Measurements from ENCODE around the gene C1orf35. TPM values are rescaled to one million over a fixed set of nuclear protein-coding genes. Genes with fewer than 3 reads are reported as not detected.
A peak's percentile ranks its signal among the peaks of the same experiment; 100 is the strongest.

The C1orf35 gene
- total and polyA plus RNA-seq, 2 of the 4 experiments (the other 2 are of a cell fraction), result 4.3 to 13.0 TPM

DNA sequence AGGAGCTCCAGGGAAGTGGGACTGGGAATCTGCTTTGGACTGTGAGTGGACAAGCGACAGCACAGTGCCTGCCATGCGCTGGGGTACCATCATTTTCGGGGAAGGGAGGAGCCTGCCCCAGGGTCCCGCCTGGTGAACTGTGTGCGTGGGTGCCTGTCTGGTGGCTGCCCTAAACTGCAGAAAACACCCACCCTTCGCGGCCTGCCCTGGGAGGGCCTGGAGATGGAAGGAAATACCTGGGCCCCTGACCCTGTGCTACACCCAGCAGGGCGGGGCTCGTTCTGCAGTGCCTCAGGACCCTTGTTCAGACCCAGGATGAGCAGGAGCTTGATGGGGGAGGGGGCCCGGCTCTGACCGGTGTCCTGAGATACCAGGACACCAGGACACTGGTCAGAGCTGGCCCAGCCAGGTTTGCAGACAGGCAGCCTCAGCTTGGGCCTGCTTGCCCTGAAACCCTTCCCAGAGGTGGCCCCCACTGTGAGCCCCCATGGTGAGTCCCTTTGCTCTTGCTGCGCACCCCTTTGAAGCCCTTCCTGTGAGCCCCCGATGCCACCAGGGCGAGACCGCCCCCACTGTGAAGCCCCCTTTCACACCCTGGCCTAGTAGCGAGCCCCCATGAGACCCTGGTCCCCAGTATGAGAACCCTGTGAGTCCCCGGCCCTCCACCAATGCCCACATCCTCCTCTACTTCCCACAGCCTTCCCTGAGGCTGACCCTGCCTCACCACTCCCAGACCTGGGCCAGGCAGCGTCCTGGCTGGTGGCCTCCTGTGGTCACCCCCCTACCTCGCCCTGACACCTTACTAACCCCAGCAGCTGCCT is 49.2 kb upstream of the C1orf35 start:
- ChIA-PET POLR2A (ENCODE audit: unreplicated experiment) (no interaction called here), CTCF (no interaction called here)
- H4K20me1 ChIP-seq (ENCODE audit: insufficient read depth, low read length), result peaks cover 7% of the 10 kb centered on the region; the same call in 1 of the 2 replicates
- no peak overlapping the region for H2AK5ac ChIP-seq (ENCODE audit: low read depth, low read length)
- 100% methylated on average over 7 of the region's 19 CpGs; no CpG with 5 or more reads in 1 of the 2 experiments for WGBS, 2 experiments (ENCODE audit: extremely low coverage in 2 of 2, insufficient read length in 1 of 2)
- no peak overlapping the region for H3K23ac ChIP-seq (ENCODE audit: low read depth, low read length)
- H4K5ac ChIP-seq (ENCODE audit: low read depth, low read length), result no peak overlapping the region
- H3K9me3 ChIP-seq (ENCODE audit: control insufficient read depth, insufficient read depth, low read length), result no peaks in the 10 kb centered on the region
- H4K91ac ChIP-seq (ENCODE audit: insufficient read depth, low read depth, low read length), result no peak overlapping the region
- peaks cover 4% of the 10 kb centered on the region; the same call in 1 of the 2 replicates for H3K36me3 ChIP-seq (ENCODE audit: control insufficient read depth, insufficient read depth, low read length)
- no TSS peak for BruUV-seq (replicated peaks)
- H4K8ac ChIP-seq (ENCODE audit: low read depth in 2 of 2, low read length in 2 of 2), result no peak overlapping the region
- peaks cover 14 to 47% of the 10 kb centered on the region in 2 experiments for H3K79me1 ChIP-seq (ENCODE audit: low read depth in 1 of 2, low read length in 2 of 2)
- H2AFZ ChIP-seq (replicated peaks; ENCODE audit: low read length, poor library complexity), result no peak overlapping the region
- H2AK9ac ChIP-seq (replicated peaks; ENCODE audit: low read depth, low read length, poor library complexity), result no peak overlapping the region
- no peak overlapping the region for H3K14ac ChIP-seq (replicated peaks; ENCODE audit: low read depth, low read length)
- intact Hi-C loops (cut with micrococcal nuclease), result no loop called here
- ATAC-seq (ENCODE audit: low read depth), result no peak
- TF ChIP-seq MXI1 (IDR thresholded peaks at IDR 0.05; ENCODE audit: borderline replicate concordance, low read depth, low read length) (no peak), CEBPB (IDR thresholded peaks at IDR 0.05; ENCODE audit: low read depth, low read length) (no peak)
- H2BK15ac ChIP-seq (ENCODE audit: low read depth, low read length), result no peak overlapping the region
- H3K27me3 ChIP-seq (ENCODE audit: control insufficient read depth, insufficient read depth, low read length), result no peaks in the 10 kb centered on the region
- H3K4me2 ChIP-seq (ENCODE audit: low read depth, low read length), result no peak overlapping the region
- no peak overlapping the region for H3K4me3 ChIP-seq (ENCODE audit: insufficient read depth, low read depth, low read length)
- no peak overlapping the region for H3K56ac ChIP-seq (ENCODE audit: extremely low read depth, insufficient read depth, low read length)
- no peak overlapping the region for H2BK20ac ChIP-seq (ENCODE audit: low read depth, low read length)
- in situ Hi-C loops (cut with MboI; ENCODE audit: low sequenced_read_pairs), result no loop called here
- peaks cover 16% of the 10 kb centered on the region for H3K9me1 ChIP-seq (ENCODE audit: insufficient read depth, low read length)
- peaks cover 23% of the 10 kb centered on the region for H3K4me1 ChIP-seq (ENCODE audit: control insufficient read depth, insufficient read depth, low read length)
- no peak overlapping the region for H3K18ac ChIP-seq (ENCODE audit: low read depth, low read length)
- H2BK120ac ChIP-seq (ENCODE audit: low read depth, low read length), result no peak overlapping the region
- dilution Hi-C loops (cut with HindIII; ENCODE audit: low sequenced_read_pairs, unreplicated experiment), result no loop called here
- no peak overlapping the region for H2BK5ac ChIP-seq (ENCODE audit: low read depth, low read length, poor library complexity, severe bottlenecking)
- no peak overlapping the region for H3K4ac ChIP-seq (ENCODE audit: low read depth, low read length)
- DNase-seq, result no peak
- peak overlapping the region; percentile 3; the same call in 1 of the 2 replicates for H3K27ac ChIP-seq (ENCODE audit: insufficient read depth, low read length)
- H3K9ac ChIP-seq (ENCODE audit: low read depth, low read length), result no peak overlapping the region

All from IMR-90 (cell line).